ENCODE data around the gene KCNMB2.

KCNMB2 gene

GRCh38 chr3:178709051-178709450, 172.8 kb downstream of the KCNMB2 start:
- TF ChIP-seq CTCF (IDR thresholded peaks at IDR 0.05; ENCODE audit: borderline replicate concordance, insufficient read depth, low read depth, low read length): no peak

DNA sequence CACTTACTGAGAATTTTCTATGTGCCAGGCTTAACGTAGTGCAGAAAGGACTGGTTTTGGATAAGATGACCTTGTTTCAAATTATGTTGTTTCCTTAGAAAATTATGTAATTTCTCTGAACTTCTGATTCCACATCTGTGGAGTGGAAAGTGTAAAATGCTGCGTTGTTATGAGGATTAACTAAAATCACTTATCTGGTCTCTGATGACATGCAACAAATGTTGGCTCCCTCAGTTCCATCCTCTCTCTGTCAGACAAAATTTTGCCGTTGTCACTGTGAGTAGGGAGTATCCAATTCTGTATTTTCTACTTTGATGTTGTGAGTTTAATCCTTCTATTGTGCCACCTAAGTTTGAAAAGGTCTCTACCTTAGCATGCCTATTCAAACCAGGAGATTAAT, 175.5 kb downstream of the KCNMB2 start:
- no peak overlapping the region for H3K4me3 ChIP-seq (ENCODE audit: low read depth, low read length)
- no peak for TF ChIP-seq CTCF (IDR thresholded peaks at IDR 0.05; ENCODE audit: borderline replicate concordance, insufficient read depth, low read depth, low read length)

More at GRCh38 chr3:178709051-178709450, 172.8 kb downstream of the KCNMB2 start:
- no peak overlapping the region for H3K4me3 ChIP-seq (ENCODE audit: low read depth, low read length)

GRCh38 chr3:178712247-178712646, 176.0 kb downstream of the KCNMB2 start:
- TF ChIP-seq CTCF (IDR thresholded peaks at IDR 0.05; ENCODE audit: borderline replicate concordance, insufficient read depth, low read depth, low read length): no peak

GRCh38 chr3:178714925-178715832, 178.9 kb downstream of the KCNMB2 start:
- TF ChIP-seq CTCF (IDR thresholded peaks at IDR 0.05; ENCODE audit: borderline replicate concordance, insufficient read depth, low read depth, low read length): no peak
- no peak overlapping the region for H3K4me3 ChIP-seq (ENCODE audit: low read depth, low read length)

More at GRCh38 chr3:178712247-178712646, 176.0 kb downstream of the KCNMB2 start:
- H3K4me3 ChIP-seq (ENCODE audit: low read depth, low read length): no peak overlapping the region

DNA sequence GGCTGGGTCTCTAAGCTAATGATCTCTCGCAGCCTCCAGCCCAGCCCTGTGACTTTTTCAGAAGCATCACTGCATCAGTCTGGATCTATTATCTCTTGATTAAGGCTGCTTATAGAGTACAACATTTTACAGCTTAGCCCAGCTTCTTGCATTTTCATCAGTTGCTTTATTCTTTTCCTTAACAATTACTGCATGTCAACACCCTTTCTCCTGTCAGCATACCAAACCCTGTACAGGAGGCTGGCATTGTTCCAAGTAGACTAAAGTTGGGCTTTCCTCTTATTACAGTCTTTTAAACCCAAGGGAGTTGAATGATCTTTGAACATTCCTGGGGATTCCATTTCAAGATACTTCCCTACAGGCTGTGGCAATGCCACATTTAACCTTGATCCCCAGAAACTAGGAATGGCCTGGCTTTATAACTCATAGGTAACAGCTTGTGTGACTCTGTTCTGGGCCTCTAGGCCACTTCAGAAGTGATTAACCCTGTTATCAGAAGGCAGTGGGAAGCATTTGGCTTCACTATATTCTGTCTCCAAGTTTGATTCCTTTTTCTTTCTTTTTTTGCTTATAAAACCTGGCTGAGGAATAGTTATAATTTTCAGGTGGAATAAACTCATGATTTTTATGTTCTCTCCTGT, 182.9 kb downstream of the KCNMB2 start:
- no peak overlapping the region for H3K4me3 ChIP-seq (ENCODE audit: low read depth, low read length)
- no peak for TF ChIP-seq CTCF (IDR thresholded peaks at IDR 0.05; ENCODE audit: borderline replicate concordance, insufficient read depth, low read depth, low read length)

- TF ChIP-seq CTCF (IDR thresholded peaks at IDR 0.05; ENCODE audit: borderline replicate concordance, insufficient read depth, low read depth, low read length): no peak
- no peak overlapping the region for H3K4me3 ChIP-seq (ENCODE audit: low read depth, low read length)
Measured at GRCh38 chr3:178732824-178733223, 196.6 kb downstream of the KCNMB2 start.
